Astrocyte (in vitro differentiated cells and primary cell): Measurements from ENCODE around the gene APOBEC3B. TPM values are rescaled to one million over a fixed set of nuclear protein-coding genes. Genes with fewer than 3 reads are reported as not detected.
"Not testable (repeated sequence)": the region's sequence is repeated elsewhere in the genome, so short reads cannot be mapped to it uniquely, and the experiment has no call there.

Experiments
- DNase-seq: peaks from one replicate; pipeline ENCODE4 v3.0.0-alpha.2; 2010; ENCODE audit warnings: low read depth
- FAIRE-seq: peaks from 2 replicates; lab custom pipeline; 2011; peaks lifted over from hg19 to GRCh38; lab: Jason Lieb, UNC
- H2AFZ ChIP-seq: 2 replicates; pipeline ENCODE4 v1.6.0; 2012; ENCODE audit warnings: low read depth, low read length, inconsistent platforms
- H3K27ac ChIP-seq: 2 replicates; pipeline ENCODE4 v1.5.1; 2011; ENCODE audit warnings: low read depth, low read length, inconsistent platforms
- H3K27me3 ChIP-seq: 2 replicates; pipeline ENCODE4 v1.6.0; 2011; ENCODE audit warnings: low read length, inconsistent platforms; ENCODE audit not compliant: insufficient read depth
- H3K36me3 ChIP-seq: 2 replicates; pipeline ENCODE4 v1.5.1; 2011; ENCODE audit warnings: low read length, inconsistent platforms; ENCODE audit not compliant: insufficient read depth
- H3K4me1 ChIP-seq: 2 replicates; pipeline ENCODE4 v1.5.1; 2011; ENCODE audit warnings: low read length, inconsistent platforms; ENCODE audit not compliant: insufficient read depth
- H3K4me2 ChIP-seq: 2 replicates; pipeline ENCODE4 v1.6.0; 2012; ENCODE audit warnings: low read length, inconsistent platforms
- H3K4me3 ChIP-seq: 2 replicates; pipeline ENCODE4 v1.5.1; 2011; ENCODE audit warnings: low read depth, mild to moderate bottlenecking, low read length, inconsistent platforms; ENCODE audit not compliant: insufficient read depth
- H3K79me2 ChIP-seq: 2 replicates; pipeline ENCODE4 v1.6.0; 2012; ENCODE audit warnings: mild to moderate bottlenecking, low read length, inconsistent platforms; ENCODE audit not compliant: insufficient read depth
- H3K9ac ChIP-seq: 2 replicates; pipeline ENCODE4 v1.6.0; 2012; ENCODE audit warnings: mild to moderate bottlenecking, low read length, inconsistent platforms
- H3K9me3 ChIP-seq: 2 replicates; pipeline ENCODE4 v1.5.1; 2012; ENCODE audit warnings: low read depth, mild to moderate bottlenecking, low read length, inconsistent platforms; ENCODE audit not compliant: insufficient read depth
- H4K20me1 ChIP-seq: 2 replicates; pipeline ENCODE4 v1.6.0; 2012; ENCODE audit warnings: low read length, inconsistent platforms; ENCODE audit not compliant: insufficient read depth
- H3K27ac Mint-ChIP-seq: one replicate; pipeline ENCODE4 v1.8.0; 2021; ENCODE audit warnings: mild to moderate bottlenecking, mixed read lengths; ENCODE audit not compliant: unreplicated experiment
- H3K27me3 Mint-ChIP-seq: one replicate; pipeline ENCODE4 v1.8.0; 2021; ENCODE audit warnings: low read depth, mixed read lengths; ENCODE audit not compliant: unreplicated experiment
- H3K36me3 Mint-ChIP-seq: one replicate; pipeline ENCODE4 v1.8.0; 2021; ENCODE audit warnings: low read depth, mixed read lengths; ENCODE audit not compliant: unreplicated experiment
- H3K4me1 Mint-ChIP-seq: one replicate; pipeline ENCODE4 v1.8.0; 2021; ENCODE audit warnings: low read depth, mixed read lengths; ENCODE audit not compliant: unreplicated experiment
- H3K4me3 Mint-ChIP-seq: one replicate; pipeline ENCODE4 v1.8.0; 2021; ENCODE audit warnings: mild to moderate bottlenecking, moderate library complexity, mixed read lengths; ENCODE audit not compliant: unreplicated experiment
- H3K9me3 Mint-ChIP-seq: one replicate; pipeline ENCODE4 v1.8.0; 2021; ENCODE audit warnings: mild to moderate bottlenecking, mixed read lengths; ENCODE audit not compliant: unreplicated experiment
- EZH2 ChIP-seq: IDR thresholded peaks from 2 replicates; pipeline ENCODE4 v1.6.1; 2012; ENCODE audit warnings: mild to moderate bottlenecking, low read length, inconsistent platforms; ENCODE audit not compliant: insufficient read depth
- total RNA-seq: library from RNA; stranded (reverse); gene quantifications from 2 replicates; pipeline ENCODE4 v1.2.1, GENCODE V29; 2021
- TF ChIP-seq, protein P1 (sequence below): IDR thresholded peaks from 2 replicates; pipeline ENCODE4 v1.5.1; 2011; ENCODE audit warnings: low read depth, mild to moderate bottlenecking, inconsistent platforms, low read length, moderate library complexity; ENCODE audit not compliant: insufficient read depth

Gene APOBEC3B
- total RNA-seq, 1 donor from 2014 or later, result 3.0 TPM

- Histone ChIP-seq H3K4me1 (peaks cover 22% of the 10 kb centered on the region), H3K9me3 (no peaks in the 10 kb centered on the region), H3K4me3 (peak overlapping the region; percentile 35), H3K9ac (peak overlapping the region; percentile 56), H3K4me2 (peak overlapping the region; percentile 81), H3K27me3 (no peaks in the 10 kb centered on the region), H4K20me1 (no peaks in the 10 kb centered on the region), H2AFZ (peak overlapping the region; percentile 67), H3K27ac (no peak overlapping the region), H3K36me3 (no peaks in the 10 kb centered on the region), H3K79me2 (no peaks in the 10 kb centered on the region)
- Mint-ChIP-seq H3K27ac (peak overlapping the region; percentile 29), H3K27me3 (peaks cover 2% of the 10 kb centered on the region), H3K4me3 (no peak overlapping the region), H3K36me3 (no peaks in the 10 kb centered on the region), H3K9me3 (peaks cover 7% of the 10 kb centered on the region), H3K4me1 (peaks cover 10% of the 10 kb centered on the region)
- DNase-seq (peak; percentile 50), FAIRE-seq (no peak)
- TF ChIP-seq, protein P1, sequence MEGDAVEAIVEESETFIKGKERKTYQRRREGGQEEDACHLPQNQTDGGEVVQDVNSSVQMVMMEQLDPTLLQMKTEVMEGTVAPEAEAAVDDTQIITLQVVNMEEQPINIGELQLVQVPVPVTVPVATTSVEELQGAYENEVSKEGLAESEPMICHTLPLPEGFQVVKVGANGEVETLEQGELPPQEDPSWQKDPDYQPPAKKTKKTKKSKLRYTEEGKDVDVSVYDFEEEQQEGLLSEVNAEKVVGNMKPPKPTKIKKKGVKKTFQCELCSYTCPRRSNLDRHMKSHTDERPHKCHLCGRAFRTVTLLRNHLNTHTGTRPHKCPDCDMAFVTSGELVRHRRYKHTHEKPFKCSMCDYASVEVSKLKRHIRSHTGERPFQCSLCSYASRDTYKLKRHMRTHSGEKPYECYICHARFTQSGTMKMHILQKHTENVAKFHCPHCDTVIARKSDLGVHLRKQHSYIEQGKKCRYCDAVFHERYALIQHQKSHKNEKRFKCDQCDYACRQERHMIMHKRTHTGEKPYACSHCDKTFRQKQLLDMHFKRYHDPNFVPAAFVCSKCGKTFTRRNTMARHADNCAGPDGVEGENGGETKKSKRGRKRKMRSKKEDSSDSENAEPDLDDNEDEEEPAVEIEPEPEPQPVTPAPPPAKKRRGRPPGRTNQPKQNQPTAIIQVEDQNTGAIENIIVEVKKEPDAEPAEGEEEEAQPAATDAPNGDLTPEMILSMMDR, result peak; percentile 40
- no peak for TF ChIP-seq EZH2
These were observed 849 bp upstream of the APOBEC3B start for GRCh38 chr22:38981005-38981991.

DNA sequence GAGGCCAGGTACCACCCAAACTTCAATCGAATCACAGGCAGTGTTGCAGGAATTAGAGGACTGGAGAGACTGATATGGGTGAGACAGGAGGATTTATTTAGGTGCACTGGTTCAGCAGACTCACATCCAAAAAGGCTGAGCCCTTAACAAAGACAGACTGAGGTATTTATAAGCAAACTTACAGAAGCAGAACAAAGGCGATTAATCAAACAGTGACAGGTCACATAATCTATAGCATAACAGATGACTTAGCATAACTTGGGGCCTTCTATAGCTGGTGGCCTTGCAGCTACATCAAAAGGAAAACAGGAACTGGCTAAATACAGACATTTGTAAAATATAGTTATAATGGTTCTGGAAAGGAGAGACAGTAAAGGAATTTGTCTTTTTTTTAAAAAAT lies 2.1 kb downstream of the APOBEC3B start:
- Histone ChIP-seq H3K27ac (no peak overlapping the region), H2AFZ (no peak overlapping the region), H3K36me3 (no peaks in the 10 kb centered on the region), H3K4me3 (no peak overlapping the region), H3K79me2 (no peaks in the 10 kb centered on the region), H3K4me1 (peaks cover 22% of the 10 kb centered on the region), H3K9ac (no peak overlapping the region), H3K4me2 (no peak overlapping the region), H4K20me1 (no peaks in the 10 kb centered on the region), H3K9me3 (no peaks in the 10 kb centered on the region), H3K27me3 (no peaks in the 10 kb centered on the region)
- Mint-ChIP-seq H3K4me1 (peaks cover 10% of the 10 kb centered on the region), H3K36me3 (no peaks in the 10 kb centered on the region), H3K9me3 (no peaks in the 10 kb centered on the region), H3K27me3 (peaks cover 13% of the 10 kb centered on the region), H3K27ac (peak overlapping the region; percentile 24), H3K4me3 (no peak overlapping the region)
- DNase-seq, result no peak
- no peak for FAIRE-seq
- no peak for TF ChIP-seq EZH2
- TF ChIP-seq, protein P1, result no peak

- DNase-seq, result peak; percentile 53
- Mint-ChIP-seq H3K27me3 (peaks cover 13% of the 10 kb centered on the region), H3K4me3 (peak overlapping the region; percentile 34)
These were observed 2.9 kb downstream of the APOBEC3B start for GRCh38 chr22:38984784-38985757.

More at GRCh38 chr22:38984784-38985757, 2.9 kb downstream of the APOBEC3B start:
- not testable (repeated sequence) for H3K27me3 ChIP-seq, H3K9me3 ChIP-seq, H3K4me1 Mint-ChIP-seq, H3K9ac ChIP-seq, H3K36me3 ChIP-seq, H3K36me3 Mint-ChIP-seq, H2AFZ ChIP-seq, H3K79me2 ChIP-seq, H3K9me3 Mint-ChIP-seq, H3K4me3 ChIP-seq, H4K20me1 ChIP-seq, FAIRE-seq
- Histone ChIP-seq H3K27ac (peak overlapping the region; percentile 30), H3K4me2 (peak overlapping the region; percentile 50), H3K4me1 (peaks cover 22% of the 10 kb centered on the region)
- peak overlapping the region; percentile 66 for H3K27ac Mint-ChIP-seq
